SK-N-MC (cell line): ENCODE measurements around the gene SLAMF1.

Experiments used
- EZH2 ChIP-seq: fragments of 200-600 bp; sonication (generic); IDR thresholded peaks from one replicate; pipeline ENCODE4 v1.6.1; 2017; ENCODE audit warnings: antibody characterized with exemption
- FOXP2 ChIP-seq: optimal IDR thresholded peaks from 2 replicates; pipeline ENCODE3; 2011; ENCODE audit warnings: mild to moderate bottlenecking, moderate library complexity; ENCODE audit not compliant: insufficient read depth; ENCODE audit errors: extremely low read length, control extremely low read depth

DNA sequence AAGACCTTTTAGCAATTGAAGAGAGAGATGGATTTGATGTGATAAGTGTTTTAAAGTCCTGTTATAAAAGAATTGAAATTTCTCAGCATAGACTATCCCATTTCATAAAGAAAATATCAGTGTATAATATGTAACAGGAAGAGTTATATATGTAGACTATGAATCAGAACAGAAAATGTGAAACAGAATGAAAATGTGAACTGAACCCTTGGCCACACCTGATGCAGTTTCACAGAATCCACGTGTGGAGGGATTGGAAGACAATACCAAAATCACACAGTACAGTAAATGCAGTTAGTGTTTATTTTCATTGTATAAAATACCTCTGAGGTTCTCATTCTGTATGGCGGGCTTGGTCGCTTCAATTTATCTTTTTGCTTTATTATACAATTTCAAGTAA lies 9.9 kb upstream of the SLAMF1 start:
- TF ChIP-seq FOXP2 (no peak), EZH2 (no peak)
